Heart right ventricle (tissue), 16 donors: ENCODE results near the gene TBC1D4. TPM values are rescaled to one million over a fixed set of nuclear protein-coding genes. Genes with fewer than 3 reads are reported as not detected.

Experiments used
- ATAC-seq, 8 donors: fragments of 200-7000 bp; cut with Tn5 transposase; one replicate each; pipeline ENCODE4 v1.9.1; 2020; ENCODE audit warnings: mild to moderate bottlenecking in 8 of 8, moderate library complexity in 8 of 8, moderate number of reproducible peaks in 1 of 8
- DNase-seq, 2 donors: peaks; one replicate each; pipeline ENCODE4 v3.0.0-alpha.2; 2020
- H3K27ac ChIP-seq, 10 donors: fragments of 200-600 bp; sonication (generic) in 2 of 10; one replicate each; pipeline versions ENCODE4 v1.5.0 to v1.8.0; 2020 to 2022; ENCODE audit warnings: mild to moderate bottlenecking in 3 of 10
- H3K27me3 ChIP-seq, 7 donors: fragments of 200-600 bp; one replicate each; pipeline ENCODE4 v1.8.0; 2021 to 2022; ENCODE audit warnings: mild to moderate bottlenecking in 2 of 7
- H3K36me3 ChIP-seq, 9 donors: fragments of 200-600 bp; sonication (generic) in 1 of 9; one replicate each; pipeline versions ENCODE4 v1.5.0 to v1.8.0; 2020 to 2022; ENCODE audit warnings: mild to moderate bottlenecking in 2 of 9
- H3K4me1 ChIP-seq, 9 donors: fragments of 200-600 bp; sonication (generic) in 1 of 9; one replicate each; pipeline versions ENCODE4 v1.5.0 to v1.8.0; 2020 to 2022; ENCODE audit warnings: mild to moderate bottlenecking in 4 of 9
- H3K4me3 ChIP-seq, 10 donors: fragments of 200-600 bp; sonication (generic) in 2 of 10; one replicate each; pipeline versions ENCODE4 v1.5.0 to v1.8.0; 2020 to 2022; ENCODE audit warnings: mild to moderate bottlenecking in 7 of 10, moderate library complexity in 2 of 10
- H3K9me3 ChIP-seq, 11 donors: fragments of 200-600 bp in 10 of 11; sonication (generic) in 2 of 11; one replicate each; pipeline versions ENCODE4 v1.5.0 to v1.8.0; 2013 to 2022; ENCODE audit warnings: mild to moderate bottlenecking in 2 of 11, control low read depth in 1 of 11, moderate library complexity in 1 of 11
- CTCF ChIP-seq, 9 donors: fragments of 200-600 bp; sonication (generic) in 2 of 9; IDR thresholded peaks; one replicate each; pipeline versions ENCODE4 v1.5.0 to v1.8.0; 2021 to 2022; ENCODE audit warnings: antibody characterized with exemption in 9 of 9, mild to moderate bottlenecking in 5 of 9, moderate library complexity in 1 of 9
- WGBS, 2 donors: extraction: QIAGEN DNeasy Blood & Tissue Kit; methylation state at CpG; one replicate each; pipeline ENCODE4 v1.1.7; 2013; ENCODE audit warnings: inconsistent platforms in 1 of 2; 5-methylcytosine and 5-hydroxymethylcytosine counted together
- intact Hi-C, 10 donors: fragments of 100-400 bp; cut with DNase I; formaldehyde crosslinking; loops; one replicate each; pipeline versions ENCODE4 v1.11.1 to v1.14.2; 2022
- polyA plus RNA-seq, 2 donors: library from polyadenylated mRNA; stranded (reverse); fragments of 200-250 nt; gene quantifications; one replicate each; pipeline ENCODE4 v1.2.3, GENCODE V29; 2013
- total RNA-seq, 10 donors: library from RNA; stranded (reverse); fragmentation: NEBNext Ultra II Directional in 3 of 10; extraction: Animal tissue kit (Norgen Biotek cat#: 25700) in 3 of 10; gene quantifications; one replicate each; pipeline versions ENCODE4 v1.2.1 to v1.2.4, GENCODE V29; 2021 to 2023
- donor health status: Arrhythmogenic right ventricular cardiomyopathy.
- donor health status: ischemic (EF 13 %, LVEDD 7.1; RV severe dilation, severe dysfunction).
- donor health status: healthy with polysubstance abuse.
- donor health status: DM: no; HTN: yes; CAD: no.
- donor health status: DM: no; HTN: no; CAD: no.
- donor health status: ischemic (EF 25% LVEDD 6.9; RV normal size, moderate dysfunction).
- donor health status: ischemic (EF 25% LVEDD 5.7; RV mildly dilated, moderate dysfunction).
- donor health status: healthy.
- donor health status: DM: yes; HTN: yes; CAD: no.
- donor health status: Ischemic cardiomyopathy.
- donor health status: ischemic (EF 35%, LVEDD 5.7; RV mildly dilated, moderate dysfunction).
- donor health status: nonischemic (EF 11% LVEDD 7.7; RV severe dilation, severe dysfunction).
- donor health status: DM: yes; HTN: yes; CAD: no.
- donor health status: PGD.
- donor health status: ischemic (EF 29% LVEDD 5.4; RV normal size, mild dysfunction).
- donor health status: nonischemic (EF 23%, LVEDD 6.1; RV moderate dilation, normal function).

TBC1D4 gene
- total and polyA plus RNA-seq, 12 donors: 10.1 to 124 (median 93.5) TPM

GRCh38 chr13:75395066-75395465 is 86.9 kb downstream of the TBC1D4 start:
- Histone ChIP-seq H3K27ac (peak overlapping the region in 3 of 10 donors; percentile 9 to 38 (median 15)), H3K27me3 (no peaks in the 10 kb centered on the region)
- WGBS, 2 donors: 61 to 62% methylated on average over 5 of the region's 5 CpGs

GRCh38 chr13:75393839-75394520 is 88.0 kb downstream of the TBC1D4 start:
- H3K27me3 ChIP-seq: no peaks in the 10 kb centered on the region
- peak overlapping the region in 2 of 10 donors; percentile 7 to 8 for H3K27ac ChIP-seq
- 64 to 67% methylated on average over 5 of the region's 5 CpGs for WGBS, 2 donors
- intact Hi-C loops: no loop called here
- peaks cover 0 to 15% (median 0%) of the 10 kb centered on the region in 11 donors for H3K9me3 ChIP-seq
- no peak for ATAC-seq
- H3K36me3 ChIP-seq: no peaks in the 10 kb centered on the region
- DNase-seq: no peak
- TF ChIP-seq CTCF (IDR thresholded peaks at IDR 0.05): no peak
- H3K4me1 ChIP-seq: peaks cover 0 to 45% (median 11%) of the 10 kb centered on the region in 9 donors
- no peak overlapping the region for H3K4me3 ChIP-seq

More at GRCh38 chr13:75395066-75395465, 86.9 kb downstream of the TBC1D4 start:
- no peak overlapping the region for H3K4me3 ChIP-seq
- H3K4me1 ChIP-seq: peaks cover 0 to 42% (median 11%) of the 10 kb centered on the region in 9 donors
- H3K36me3 ChIP-seq: no peaks in the 10 kb centered on the region
- no peak for TF ChIP-seq CTCF (IDR thresholded peaks at IDR 0.05)
- intact Hi-C loops: no loop called here
- DNase-seq: no peak
- H3K9me3 ChIP-seq: peaks cover 0 to 24% (median 0%) of the 10 kb centered on the region in 11 donors
- ATAC-seq: peak in 1 of 8 donors; percentile 36

GRCh38 chr13:75391432-75392100 is 90.4 kb downstream of the TBC1D4 start:
- peak in 7 of 8 donors; percentile 29 to 59 (median 46) for ATAC-seq
- intact Hi-C loops: loop anchor here in 1 of 10 donors (2.0 kb wide), 1 partner anchor 41 kb away; no protein-coding TSS in a partner anchor
- Histone ChIP-seq H3K27me3 (no peaks in the 10 kb centered on the region), H3K4me3 (no peak overlapping the region), H3K27ac (peak overlapping the region in 3 of 10 donors; percentile 18 to 41 (median 38)), H3K4me1 (peaks cover 0 to 54% (median 15%) of the 10 kb centered on the region in 9 donors), H3K36me3 (no peaks in the 10 kb centered on the region), H3K9me3 (no peaks in the 10 kb centered on the region)
- DNase-seq: no peak
- TF ChIP-seq CTCF (IDR thresholded peaks at IDR 0.05): no peak
- WGBS, 2 donors: 78 to 81% methylated on average over 3 of the region's 3 CpGs

GRCh38 chr13:75390229-75390628 is 91.7 kb downstream of the TBC1D4 start:
- intact Hi-C loops: loop anchor here in 1 of 10 donors (2.0 kb wide), 1 partner anchor 43 kb away; no protein-coding TSS in a partner anchor
- H3K27me3 ChIP-seq: no peaks in the 10 kb centered on the region
- peaks cover 0 to 54% (median 11%) of the 10 kb centered on the region in 9 donors for H3K4me1 ChIP-seq
- no peak for DNase-seq
- WGBS, 2 donors: 81% methylated on average over 5 of the region's 5 CpGs
- peak in 2 of 8 donors; percentile 34 to 41 for ATAC-seq
- H3K27ac ChIP-seq: peak overlapping the region in 3 of 10 donors; percentile 11 to 34 (median 16)
- H3K36me3 ChIP-seq: no peaks in the 10 kb centered on the region
- H3K4me3 ChIP-seq: no peak overlapping the region
- no peak for TF ChIP-seq CTCF (IDR thresholded peaks at IDR 0.05)
- H3K9me3 ChIP-seq: no peaks in the 10 kb centered on the region
